ENCODE results near the gene C11orf24.
A peak's percentile ranks its signal among the peaks of the same experiment; 100 is the strongest.

The C11orf24 gene

GRCh38 chr11:68297812-68298658 is 26.3 kb upstream of the C11orf24 start:
- H3K4me3 ChIP-seq (ENCODE audit: low read length): no peak overlapping the region
- DNase-seq (ENCODE audit: low read depth): peak; percentile 60
- TF ChIP-seq, protein P1, sequence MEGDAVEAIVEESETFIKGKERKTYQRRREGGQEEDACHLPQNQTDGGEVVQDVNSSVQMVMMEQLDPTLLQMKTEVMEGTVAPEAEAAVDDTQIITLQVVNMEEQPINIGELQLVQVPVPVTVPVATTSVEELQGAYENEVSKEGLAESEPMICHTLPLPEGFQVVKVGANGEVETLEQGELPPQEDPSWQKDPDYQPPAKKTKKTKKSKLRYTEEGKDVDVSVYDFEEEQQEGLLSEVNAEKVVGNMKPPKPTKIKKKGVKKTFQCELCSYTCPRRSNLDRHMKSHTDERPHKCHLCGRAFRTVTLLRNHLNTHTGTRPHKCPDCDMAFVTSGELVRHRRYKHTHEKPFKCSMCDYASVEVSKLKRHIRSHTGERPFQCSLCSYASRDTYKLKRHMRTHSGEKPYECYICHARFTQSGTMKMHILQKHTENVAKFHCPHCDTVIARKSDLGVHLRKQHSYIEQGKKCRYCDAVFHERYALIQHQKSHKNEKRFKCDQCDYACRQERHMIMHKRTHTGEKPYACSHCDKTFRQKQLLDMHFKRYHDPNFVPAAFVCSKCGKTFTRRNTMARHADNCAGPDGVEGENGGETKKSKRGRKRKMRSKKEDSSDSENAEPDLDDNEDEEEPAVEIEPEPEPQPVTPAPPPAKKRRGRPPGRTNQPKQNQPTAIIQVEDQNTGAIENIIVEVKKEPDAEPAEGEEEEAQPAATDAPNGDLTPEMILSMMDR (IDR thresholded peaks at IDR 0.05; ENCODE audit: insufficient read depth, low read depth, low read length, missing control alignments): peak; percentile 83

- TF ChIP-seq, protein P1 (IDR thresholded peaks at IDR 0.05; ENCODE audit: insufficient read depth, low read depth, low read length, missing control alignments): no peak
- no peak for DNase-seq (ENCODE audit: low read depth)
- no peak overlapping the region for H3K4me3 ChIP-seq (ENCODE audit: low read length)
These were observed 25.7 kb upstream of the C11orf24 start for GRCh38 chr11:68297494-68297811.

DNA sequence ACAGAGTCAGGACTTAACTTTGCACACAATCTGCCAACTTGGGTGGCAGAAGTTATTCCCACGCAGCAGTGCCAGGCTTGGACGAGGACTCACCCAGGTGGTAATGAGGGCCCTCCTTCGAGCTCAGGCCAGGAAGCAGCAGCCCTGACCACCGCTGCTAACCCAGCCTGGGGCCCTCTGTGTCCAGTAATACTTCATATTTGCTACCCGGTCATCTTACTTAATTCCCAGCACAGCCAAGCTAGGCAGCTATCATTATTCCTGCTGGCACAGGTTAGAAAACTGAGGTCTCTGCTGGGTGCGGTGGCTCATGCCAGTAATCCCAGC is 25.2 kb upstream of the C11orf24 start:
- TF ChIP-seq, protein P1 (IDR thresholded peaks at IDR 0.05; ENCODE audit: insufficient read depth, low read depth, low read length, missing control alignments): no peak
- no peak overlapping the region for H3K4me3 ChIP-seq (ENCODE audit: low read length)
- no peak for DNase-seq (ENCODE audit: low read depth)

GRCh38 chr11:68296344-68297051 is 24.7 kb upstream of the C11orf24 start:
- TF ChIP-seq, protein P1 (IDR thresholded peaks at IDR 0.05; ENCODE audit: insufficient read depth, low read depth, low read length, missing control alignments): no peak
- DNase-seq (ENCODE audit: low read depth): no peak
- H3K4me3 ChIP-seq (ENCODE audit: low read length): no peak overlapping the region

GRCh38 chr11:68295940-68296339 is 24.2 kb upstream of the C11orf24 start:
- DNase-seq (ENCODE audit: low read depth): no peak
- no peak overlapping the region for H3K4me3 ChIP-seq (ENCODE audit: low read length)
- TF ChIP-seq, protein P1 (IDR thresholded peaks at IDR 0.05; ENCODE audit: insufficient read depth, low read depth, low read length, missing control alignments): no peak

DNA sequence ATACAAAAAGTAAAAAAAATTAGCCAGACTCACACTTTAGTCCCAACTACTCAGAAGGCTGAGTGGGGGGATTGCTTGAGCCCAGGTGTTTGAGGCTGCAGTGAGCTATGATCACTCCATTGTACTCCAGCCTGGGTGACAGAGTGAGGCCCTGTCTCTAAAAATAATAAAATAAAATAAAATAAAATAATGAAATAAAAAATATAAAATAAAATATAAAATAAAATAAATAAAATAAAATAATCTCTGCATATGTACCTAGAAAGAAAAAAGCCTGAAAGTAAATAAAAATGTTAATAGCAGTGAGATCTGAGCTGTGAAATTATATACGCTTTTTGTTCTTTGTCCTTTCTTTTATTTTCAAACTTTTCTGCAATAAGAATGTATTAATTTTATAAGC is 23.5 kb upstream of the C11orf24 start:
- no peak overlapping the region for H3K4me3 ChIP-seq (ENCODE audit: low read length)
- TF ChIP-seq, protein P1 (IDR thresholded peaks at IDR 0.05; ENCODE audit: insufficient read depth, low read depth, low read length, missing control alignments): no peak
- no peak for DNase-seq (ENCODE audit: low read depth)

Measured in epithelial cell of esophagus (primary cell).